GM21717 (cell line): Measurements from ENCODE around the gene TATDN3.
"Not testable (repeated sequence)": the region's sequence is repeated elsewhere in the genome, so short reads cannot be mapped to it uniquely, and the experiment has no call there.

Experiments used
- ATAC-seq: cut with Tn5 transposase; IDR thresholded peaks from one replicate; pipeline ENCODE4 v1.9.1; 2021; ENCODE audit warnings: mild to moderate bottlenecking, moderate library complexity; ENCODE audit not compliant: unreplicated experiment

Gene TATDN3

GRCh38 chr1:212827171-212827776 is 35.6 kb downstream of the TATDN3 start:
- ATAC-seq, result no peak

- no peak for ATAC-seq
Observed at GRCh38 chr1:212827831-212828278, 36.2 kb downstream of the TATDN3 start.

GRCh38 chr1:212828395-212828794 is 36.7 kb downstream of the TATDN3 start:
- no peak for ATAC-seq

GRCh38 chr1:212833211-212834207 is 41.8 kb downstream of the TATDN3 start:
- peak; percentile 73 for ATAC-seq

GRCh38 chr1:212838145-212838544 is 46.5 kb downstream of the TATDN3 start:
- ATAC-seq, result no peak

GRCh38 chr1:212844521-212844920 is 52.8 kb downstream of the TATDN3 start:
- ATAC-seq, result not testable (repeated sequence)

GRCh38 chr1:212847549-212847948 is 55.9 kb downstream of the TATDN3 start, which contains the start of gene SPATA45:
Gene SPATA45 (minus strand): TSS chr1:212847649. CDS start chr1:212836149, 11,500 bp downstream.
- ATAC-seq, result no peak

GRCh38 chr1:212852105-212852688 is 60.5 kb downstream of the TATDN3 start:
- ATAC-seq, result no peak

GRCh38 chr1:212853658-212854057 is 62.0 kb downstream of the TATDN3 start:
- no peak for ATAC-seq

GRCh38 chr1:212856755-212857154 is 65.1 kb downstream of the TATDN3 start:
- ATAC-seq, result no peak

- ATAC-seq, result peak; percentile 98
Observed at GRCh38 chr1:212857992-212858460, 66.3 kb downstream of the TATDN3 start, which contains the start of gene FLVCR1. Gene FLVCR1 (plus strand): TSS chr1:212858275. CDS start chr1:212858453, 178 bp downstream.

- peak; percentile 20 for ATAC-seq
Observed at GRCh38 chr1:212858461-212859265, 67.0 kb downstream of the TATDN3 start.

GRCh38 chr1:212860713-212861581 is 69.3 kb downstream of the TATDN3 start:
- ATAC-seq, result no peak

- ATAC-seq, result no peak
Observed at GRCh38 chr1:212862111-212862690, 70.5 kb downstream of the TATDN3 start.

GRCh38 chr1:212863345-212863744 is 71.7 kb downstream of the TATDN3 start:
- ATAC-seq, result not testable (repeated sequence)

- ATAC-seq, result no peak
Observed at GRCh38 chr1:212864201-212864600, 72.5 kb downstream of the TATDN3 start.
